Measurements from ENCODE around the gene RASAL3.

Gene RASAL3

DNA sequence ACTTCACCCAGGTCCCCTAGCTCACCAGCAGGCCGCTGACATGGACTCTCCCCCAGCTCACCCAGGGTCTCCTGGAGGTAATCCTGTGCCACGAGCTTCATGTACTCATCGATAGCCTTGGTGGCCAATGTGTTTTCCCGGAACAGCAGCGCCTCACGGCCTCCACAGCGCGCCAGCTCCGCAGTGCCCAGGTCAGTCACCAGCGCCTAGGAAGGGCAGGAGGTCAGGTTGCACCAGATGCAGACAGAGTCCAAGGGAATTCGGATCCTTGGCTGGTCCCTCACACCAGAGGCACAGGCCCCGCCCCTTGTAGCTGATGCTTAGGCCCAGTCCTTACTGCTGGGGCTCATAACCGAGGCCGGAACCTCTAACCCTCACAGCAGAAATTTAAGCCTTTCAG lies 7.9 kb downstream of the RASAL3 start:
- Histone ChIP-seq H3F3A (ENCODE audit: insufficient read depth, low read length) (peaks cover 8% of the 10 kb centered on the region; the same call in 1 of the 2 replicates), H3K9ac (ENCODE audit: low read length) (no peak overlapping the region), H3K4me2 (ENCODE audit: low read depth, low read length) (no peak overlapping the region), H3K27ac (ENCODE audit: low read length) (no peak overlapping the region), H3K4me1 (ENCODE audit: low read length) (no peaks in the 10 kb centered on the region), H3K27me3 (replicated peaks; ENCODE audit: insufficient read depth, low read length) (no peaks in the 10 kb centered on the region), H3K36me3 (replicated peaks; ENCODE audit: insufficient read depth, low read length) (no peaks in the 10 kb centered on the region; the same call in none of the 2 replicates), H3K9me3 (replicated peaks; ENCODE audit: insufficient read depth, low read length) (no peaks in the 10 kb centered on the region), H4K20me1 (ENCODE audit: insufficient read depth, low read length) (no peaks in the 10 kb centered on the region), H3K4me3 (ENCODE audit: low read length) (no peak overlapping the region), H2AFZ (ENCODE audit: low read length) (no peak overlapping the region), H3K79me2 (ENCODE audit: low read length) (peaks cover 12% of the 10 kb centered on the region; the same call in 1 of the 2 replicates), H3K9me2 (replicated peaks; ENCODE audit: insufficient read depth, low read length) (no peaks in the 10 kb centered on the region)
- DNase-seq: no peak
- TF ChIP-seq CTCF (IDR thresholded peaks at IDR 0.05; ENCODE audit: low read length) (no peak), EZH2phosphoT487 (IDR thresholded peaks at IDR 0.05; ENCODE audit: low read length) (no peak), EZH2 (optimal IDR thresholded peaks at IDR 0.05; ENCODE audit: low read depth, low read length) (no peak)

- no peaks in the 10 kb centered on the region for H3K9me3 ChIP-seq (replicated peaks; ENCODE audit: insufficient read depth, low read length)
- H3K36me3 ChIP-seq (replicated peaks; ENCODE audit: insufficient read depth, low read length): no peaks in the 10 kb centered on the region; the same call in none of the 2 replicates
- no peak overlapping the region for H3K27ac ChIP-seq (ENCODE audit: low read length)
- H3F3A ChIP-seq (ENCODE audit: insufficient read depth, low read length): peaks cover 12% of the 10 kb centered on the region
- H3K79me2 ChIP-seq (ENCODE audit: low read length): peaks cover 7% of the 10 kb centered on the region; the same call in 1 of the 2 replicates
- TF ChIP-seq EZH2 (optimal IDR thresholded peaks at IDR 0.05; ENCODE audit: low read depth, low read length): no peak
- no peak for TF ChIP-seq EZH2phosphoT487 (IDR thresholded peaks at IDR 0.05; ENCODE audit: low read length)
- TF ChIP-seq CTCF (IDR thresholded peaks at IDR 0.05; ENCODE audit: low read length): no peak
- H3K9me2 ChIP-seq (replicated peaks; ENCODE audit: insufficient read depth, low read length): no peaks in the 10 kb centered on the region
- DNase-seq: no peak
- no peak overlapping the region for H2AFZ ChIP-seq (ENCODE audit: low read length)
- no peak overlapping the region for H3K9ac ChIP-seq (ENCODE audit: low read length)
- no peak overlapping the region for H3K4me3 ChIP-seq (ENCODE audit: low read length)
- H3K4me2 ChIP-seq (ENCODE audit: low read depth, low read length): no peak overlapping the region
- no peaks in the 10 kb centered on the region for H4K20me1 ChIP-seq (ENCODE audit: insufficient read depth, low read length)
- H3K27me3 ChIP-seq (replicated peaks; ENCODE audit: insufficient read depth, low read length): no peaks in the 10 kb centered on the region
- H3K4me1 ChIP-seq (ENCODE audit: low read length): no peaks in the 10 kb centered on the region
Observed at GRCh38 chr19:15455996-15456395, 8.3 kb downstream of the RASAL3 start.

DNA sequence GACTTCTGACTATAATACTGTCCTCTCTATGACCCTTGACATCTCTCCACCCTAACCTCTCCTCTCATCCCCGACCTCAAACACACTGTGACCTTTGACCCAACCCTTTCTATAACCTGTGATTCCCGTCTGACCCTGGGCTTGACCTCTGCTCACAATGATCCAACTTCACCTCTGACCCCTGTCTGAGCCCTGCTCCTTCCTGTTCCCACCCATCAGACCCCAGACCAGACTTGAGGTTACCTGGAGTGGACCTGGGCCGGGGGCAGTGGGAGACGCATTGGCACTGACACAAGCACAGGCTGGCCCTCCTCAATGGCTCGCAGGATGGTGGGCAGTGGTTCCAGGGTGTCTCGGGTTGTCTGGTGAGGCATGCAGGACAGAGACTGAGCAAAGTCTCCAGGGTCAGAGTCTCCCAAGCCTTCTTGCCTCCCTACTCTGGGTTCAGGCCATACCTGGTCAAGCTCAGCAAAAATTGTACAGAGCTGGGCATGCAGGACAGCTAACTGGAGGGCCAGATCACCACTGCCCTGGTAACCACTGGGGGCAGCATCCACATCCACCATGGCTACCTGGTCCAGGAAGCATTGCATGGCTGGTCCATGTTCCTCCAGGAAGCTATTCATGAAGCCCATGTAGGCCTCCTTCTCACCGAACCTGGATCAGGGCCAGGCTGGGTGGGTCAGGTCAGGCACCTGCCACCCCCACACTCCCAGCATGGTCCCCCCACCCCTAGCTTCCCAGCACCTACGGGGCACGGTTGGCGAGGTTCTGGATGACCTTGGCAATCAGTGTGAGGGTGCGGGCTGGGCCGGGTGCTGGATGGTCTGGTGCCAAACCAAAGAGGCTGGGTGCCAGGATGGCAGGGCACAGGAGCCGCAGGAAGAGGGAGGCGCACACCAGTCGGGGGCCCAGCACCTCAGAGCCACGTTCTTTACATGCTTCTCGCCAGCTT lies 10.2 kb downstream of the RASAL3 start:
- Histone ChIP-seq H3K27me3 (replicated peaks; ENCODE audit: insufficient read depth, low read length) (no peaks in the 10 kb centered on the region), H3K4me3 (ENCODE audit: low read length) (no peak overlapping the region), H3K9me2 (replicated peaks; ENCODE audit: insufficient read depth, low read length) (no peaks in the 10 kb centered on the region), H4K20me1 (ENCODE audit: insufficient read depth, low read length) (no peaks in the 10 kb centered on the region), H3K36me3 (replicated peaks; ENCODE audit: insufficient read depth, low read length) (no peaks in the 10 kb centered on the region; the same call in 1 of the 2 replicates), H2AFZ (ENCODE audit: low read length) (no peak overlapping the region), H3F3A (ENCODE audit: insufficient read depth, low read length) (peaks cover 23% of the 10 kb centered on the region), H3K9ac (ENCODE audit: low read length) (no peak overlapping the region), H3K27ac (ENCODE audit: low read length) (no peak overlapping the region), H3K79me2 (ENCODE audit: low read length) (no peaks in the 10 kb centered on the region), H3K9me3 (replicated peaks; ENCODE audit: insufficient read depth, low read length) (no peaks in the 10 kb centered on the region), H3K4me2 (ENCODE audit: low read depth, low read length) (no peak overlapping the region), H3K4me1 (ENCODE audit: low read length) (no peaks in the 10 kb centered on the region)
- DNase-seq: no peak
- TF ChIP-seq CTCF (IDR thresholded peaks at IDR 0.05; ENCODE audit: low read length) (0 out of 2 replicates have a peak, but pooled peaks have one; percentile 10), EZH2 (optimal IDR thresholded peaks at IDR 0.05; ENCODE audit: low read depth, low read length) (no peak)

Measured in MM.1S (cell line).